Measurements from ENCODE around the gene CDKN2C. TPM values are rescaled to one million over a fixed set of nuclear protein-coding genes. Genes with fewer than 3 reads are reported as not detected.

The CDKN2C gene
- total and polyA plus RNA-seq, 9 donors: 17.4 to 65.6 (median 33.7) TPM

DNA sequence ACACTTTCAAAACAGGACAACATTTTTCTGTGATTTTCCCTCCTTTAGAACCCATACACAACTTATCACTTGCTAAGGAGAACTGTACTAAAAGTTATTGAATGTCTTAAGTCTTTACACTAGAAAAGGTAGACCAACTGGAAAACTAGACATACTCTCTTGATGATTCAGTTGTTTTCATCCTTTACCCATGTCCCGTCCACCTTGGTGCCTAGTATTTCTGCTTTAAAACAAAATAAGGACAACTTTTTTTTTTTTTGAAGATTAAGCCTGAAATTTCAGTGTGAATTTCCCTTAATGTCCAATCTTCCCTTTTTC, 4.5 kb downstream of the CDKN2C start:
- TF ChIP-seq EP300 (IDR thresholded peaks at IDR 0.05) (no peak), POLR2A (IDR thresholded peaks at IDR 0.05) (no peak)
- TF ChIP-seq, protein P1, sequence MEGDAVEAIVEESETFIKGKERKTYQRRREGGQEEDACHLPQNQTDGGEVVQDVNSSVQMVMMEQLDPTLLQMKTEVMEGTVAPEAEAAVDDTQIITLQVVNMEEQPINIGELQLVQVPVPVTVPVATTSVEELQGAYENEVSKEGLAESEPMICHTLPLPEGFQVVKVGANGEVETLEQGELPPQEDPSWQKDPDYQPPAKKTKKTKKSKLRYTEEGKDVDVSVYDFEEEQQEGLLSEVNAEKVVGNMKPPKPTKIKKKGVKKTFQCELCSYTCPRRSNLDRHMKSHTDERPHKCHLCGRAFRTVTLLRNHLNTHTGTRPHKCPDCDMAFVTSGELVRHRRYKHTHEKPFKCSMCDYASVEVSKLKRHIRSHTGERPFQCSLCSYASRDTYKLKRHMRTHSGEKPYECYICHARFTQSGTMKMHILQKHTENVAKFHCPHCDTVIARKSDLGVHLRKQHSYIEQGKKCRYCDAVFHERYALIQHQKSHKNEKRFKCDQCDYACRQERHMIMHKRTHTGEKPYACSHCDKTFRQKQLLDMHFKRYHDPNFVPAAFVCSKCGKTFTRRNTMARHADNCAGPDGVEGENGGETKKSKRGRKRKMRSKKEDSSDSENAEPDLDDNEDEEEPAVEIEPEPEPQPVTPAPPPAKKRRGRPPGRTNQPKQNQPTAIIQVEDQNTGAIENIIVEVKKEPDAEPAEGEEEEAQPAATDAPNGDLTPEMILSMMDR (IDR thresholded peaks at IDR 0.05): no peak
- 71 to 75% (median 73%) methylated on average over 1 of the region's 1 CpG for WGBS, 3 donors
- intact Hi-C loops (cut with DNase I): loop anchor here in 1 of 4 donors (10.0 kb wide), 1 partner anchor 1950 kb away; the partner anchor contains the start of genes ECHDC2 and SCP2
- H3K4me1 ChIP-seq (ENCODE audit: insufficient read depth): peaks cover 5% of the 10 kb centered on the region
- no peaks in the 10 kb centered on the region for H3K9me3 ChIP-seq
- H3K27ac ChIP-seq: peak overlapping the region in 1 of 2 donors; percentile 15
- no peaks in the 10 kb centered on the region for H3K36me3 ChIP-seq
- DNase-seq: no peak
- no peaks in the 10 kb centered on the region for H3K27me3 ChIP-seq
- H3K4me3 ChIP-seq: no peak overlapping the region

DNA sequence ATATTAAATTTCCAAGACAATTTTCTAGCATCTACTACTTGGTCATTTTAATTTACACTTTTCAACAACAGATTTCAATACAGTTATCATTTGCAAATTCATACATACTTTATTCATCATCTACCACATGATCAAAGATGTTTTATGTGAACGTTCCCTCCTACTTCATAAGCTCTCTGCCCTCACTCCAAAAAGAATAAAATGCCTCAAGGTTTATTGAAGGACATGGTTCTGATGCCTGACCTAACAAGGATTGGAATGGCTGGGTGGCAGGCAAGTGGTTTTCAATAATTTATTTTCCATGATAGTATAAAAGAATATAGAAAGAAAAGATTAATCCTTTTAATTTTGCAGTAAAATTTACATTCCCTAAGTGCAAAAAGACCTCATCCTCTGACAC, 5.4 kb downstream of the CDKN2C start:
- no peak for DNase-seq
- 49 to 59% (median 50%) methylated on average over 1 of the region's 1 CpG for WGBS, 3 donors
- peaks cover 5% of the 10 kb centered on the region for H3K4me1 ChIP-seq (ENCODE audit: insufficient read depth)

DNA sequence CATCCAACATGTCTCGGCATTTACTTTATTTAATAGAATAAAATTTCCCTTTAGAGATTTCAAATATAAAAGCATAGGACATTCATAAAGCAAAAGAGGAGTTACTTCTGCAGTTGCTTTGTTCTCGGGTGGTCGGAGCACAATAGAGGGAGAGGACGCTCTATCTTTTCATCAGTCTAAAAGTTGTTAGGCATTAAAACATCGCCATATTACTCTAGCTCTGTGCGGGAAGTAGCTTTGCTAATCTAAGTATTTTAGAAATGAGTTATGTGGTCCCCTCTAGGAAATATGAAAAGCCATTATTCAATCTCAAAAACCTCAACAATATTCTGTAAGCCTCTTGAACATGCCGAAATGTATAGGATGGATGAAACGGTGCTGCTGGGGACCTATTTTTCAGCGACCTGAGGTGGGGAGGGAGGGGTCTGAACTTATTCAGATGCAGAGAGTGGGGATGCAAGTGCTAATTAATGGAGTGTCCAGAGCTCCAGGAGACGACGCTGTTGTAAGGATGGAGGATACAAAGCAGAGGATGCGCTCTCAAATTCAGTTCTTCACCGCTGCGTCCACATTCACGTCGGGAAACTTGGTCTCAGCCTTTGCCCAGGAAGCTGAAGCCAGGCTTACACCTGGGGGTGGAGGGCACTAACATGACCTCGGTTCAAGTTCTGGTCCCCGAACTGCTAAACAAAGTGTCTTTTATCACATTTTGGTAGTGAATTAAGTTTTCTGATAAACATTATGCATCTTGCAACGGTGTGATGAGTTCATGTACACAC, 6.3 kb downstream of the CDKN2C start:
- DNase-seq: peak in 1 of 5 donors; percentile 28
- intact Hi-C loops (cut with DNase I): loop anchor here in 1 of 4 donors (10.0 kb wide), 1 partner anchor 1949 kb away; the partner anchor contains the start of genes ECHDC2 and SCP2
- Histone ChIP-seq H3K4me3 (peak overlapping the region; percentile 83), H3K36me3 (no peaks in the 10 kb centered on the region), H3K4me1 (ENCODE audit: insufficient read depth) (peaks cover 5% of the 10 kb centered on the region), H3K27me3 (no peaks in the 10 kb centered on the region), H3K27ac (peak overlapping the region; percentile 97 to 99), H3K9me3 (no peaks in the 10 kb centered on the region)
- TF ChIP-seq POLR2A (IDR thresholded peaks at IDR 0.05) (no peak), EP300 (IDR thresholded peaks at IDR 0.05) (no peak)
- TF ChIP-seq, protein P1 (IDR thresholded peaks at IDR 0.05): no peak
- 51 to 65% (median 59%) methylated on average over 19 of the region's 19 CpGs for WGBS, 3 donors

More for the DNA sequence above, 5.4 kb downstream of the CDKN2C start:
- TF ChIP-seq EP300 (IDR thresholded peaks at IDR 0.05) (no peak), POLR2A (IDR thresholded peaks at IDR 0.05) (no peak)
- TF ChIP-seq, protein P1 (IDR thresholded peaks at IDR 0.05): no peak
- intact Hi-C loops (cut with DNase I): loop anchor here in 1 of 4 donors (10.0 kb wide), 1 partner anchor 1949 kb away; the partner anchor contains the start of genes ECHDC2 and SCP2
- Histone ChIP-seq H3K9me3 (no peaks in the 10 kb centered on the region), H3K27me3 (no peaks in the 10 kb centered on the region), H3K27ac (peak overlapping the region in 1 of 2 donors; percentile 99), H3K36me3 (no peaks in the 10 kb centered on the region), H3K4me3 (no peak overlapping the region)

DNA sequence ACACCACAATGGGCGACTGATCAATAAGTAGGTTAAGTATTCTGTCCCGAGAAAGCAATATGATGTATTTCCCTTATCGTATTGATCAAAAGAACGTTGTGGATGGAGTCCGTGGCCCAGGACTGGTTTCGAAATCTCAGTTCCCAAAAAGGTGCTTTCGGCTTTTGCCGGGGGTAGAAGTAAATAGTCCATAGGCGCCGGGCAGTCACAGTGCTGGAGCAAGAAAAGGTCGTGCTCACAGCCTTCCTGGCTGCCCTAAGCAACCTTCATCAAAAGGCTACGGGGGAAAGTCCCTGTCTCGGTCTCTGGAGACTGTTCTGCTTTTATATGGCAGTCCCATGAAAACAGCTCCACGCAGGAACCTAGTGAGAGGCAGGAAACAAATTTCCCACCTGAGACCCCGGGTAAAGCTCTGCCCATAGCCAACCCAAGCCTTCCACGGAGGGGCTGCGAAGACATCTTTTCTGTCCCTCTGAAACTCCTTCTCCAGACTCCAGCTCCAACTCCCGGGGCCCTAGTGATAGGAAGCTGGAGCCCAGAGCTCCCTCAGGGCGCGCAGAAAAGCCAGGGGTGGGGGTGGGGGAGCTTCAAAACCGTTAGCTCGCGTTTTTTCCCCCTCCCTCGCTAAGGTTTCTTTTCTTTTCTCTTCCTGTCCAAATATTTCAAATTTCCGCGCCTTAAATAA, 7.0 kb downstream of the CDKN2C start:
- intact Hi-C loops (cut with DNase I): loop anchor here in 1 of 4 donors (10.0 kb wide), 1 partner anchor 1948 kb away; the partner anchor contains the start of genes ECHDC2 and SCP2
- peaks cover 5% of the 10 kb centered on the region for H3K4me1 ChIP-seq (ENCODE audit: insufficient read depth)
- H3K27me3 ChIP-seq: no peaks in the 10 kb centered on the region
- H3K36me3 ChIP-seq: no peaks in the 10 kb centered on the region
- WGBS, 3 donors: 4 to 6% (median 6%) methylated on average over 26 of the region's 26 CpGs
- peak; percentile 22 to 56 (median 47) for DNase-seq
- TF ChIP-seq, protein P1 (IDR thresholded peaks at IDR 0.05): no peak
- no peak for TF ChIP-seq EP300 (IDR thresholded peaks at IDR 0.05)
- no peak for TF ChIP-seq POLR2A (IDR thresholded peaks at IDR 0.05)
- H3K27ac ChIP-seq: peak overlapping the region; percentile 97 to 99
- peak overlapping the region; percentile 83 for H3K4me3 ChIP-seq
- no peaks in the 10 kb centered on the region for H3K9me3 ChIP-seq
